HepG2 (cell line): ENCODE data around the gene TTC6. TPM values are rescaled to one million over a fixed set of nuclear protein-coding genes. Genes with fewer than 3 reads are reported as not detected.
A peak's percentile ranks its signal among the peaks of the same experiment; 100 is the strongest.

ENCODE experiments used
- ATAC-seq: fragments of 200-7000 bp; cut with Tn5 transposase; 3 replicates; pipeline ENCODE4 v1.9.1; 2020; ENCODE audit warnings: mild to moderate bottlenecking, moderate library complexity
- BruUV-seq: library from RNA; stranded (reverse); fragments of 400-500 nt; replicated peaks from 2 replicates; lab custom pipeline; 2021; lab: Mats Ljungman, UMichigan
- CTCF ChIA-PET: fragments of 300-600 bp; formaldehyde crosslinking; extraction: SDS; loops from one replicate; lab custom pipeline; 2021; ENCODE audit warnings: low total read pairs, inconsistent platforms, low intra/inter-chr PET ratio; lab: Yijun Ruan, JAX
- POLR2A ChIA-PET: fragments of 350-600 bp; sonication (Branson Sonifier 250); formaldehyde crosslinking; loops from one replicate; lab custom pipeline; 2020; ENCODE audit warnings: antibody characterized with exemption, inconsistent platforms; lab: Yijun Ruan, JAX
- DNase-seq: peaks from one replicate; pipeline ENCODE4 v3.0.0-alpha.2; 2015; ENCODE audit warnings: low spot score
- FAIRE-seq: peaks from 3 replicates; lab custom pipeline; 2011; peaks lifted over from hg19 to GRCh38; lab: Jason Lieb, UNC
- H2AFZ ChIP-seq: one replicate; pipeline ENCODE4 v1.6.1; 2011; ENCODE audit warnings: low read length, inconsistent platforms
- H3K27ac ChIP-seq: fragments of 300-600 bp; 3 replicates; pipeline ENCODE4 v1.8.0; 2011; ENCODE audit warnings: mixed run types, mild to moderate bottlenecking, mixed read lengths, low read length, inconsistent platforms; ENCODE audit not compliant: insufficient read depth; ENCODE audit errors: extremely low read length
- H3K27me3 ChIP-seq, 2 experiments: fragments of 200-600 bp in 1 of 2; 2 replicates in 1 of 2; 3 replicates in 1 of 2; pipeline versions ENCODE4 v1.6.0 to v1.8.0; 2011; ENCODE audit warnings: low read length in 2 of 2, mild to moderate bottlenecking in 2 of 2, moderate library complexity in 2 of 2, inconsistent platforms in 1 of 2; ENCODE audit not compliant: insufficient read depth in 2 of 2, control insufficient read depth in 1 of 2
- H3K36me3 ChIP-seq, 2 experiments: fragments of 200-600 bp in 1 of 2; replicated peaks in 1 of 2; 2 replicates in 1 of 2; 3 replicates in 1 of 2; pipeline versions ENCODE4 v1.5.1 to v1.8.0; 2011; ENCODE audit warnings: low read length in 2 of 2, inconsistent platforms in 1 of 2; ENCODE audit not compliant: insufficient read depth in 2 of 2, control insufficient read depth in 1 of 2
- H3K4me1 ChIP-seq: 2 replicates; pipeline ENCODE4 v1.5.1; 2012; ENCODE audit warnings: low read length, inconsistent platforms; ENCODE audit not compliant: insufficient read depth
- H3K4me2 ChIP-seq: 2 replicates; pipeline ENCODE4 v1.6.0; 2011; ENCODE audit warnings: low read depth, low read length, inconsistent platforms
- H3K4me3 ChIP-seq, 3 experiments: fragments of 200-600 bp in 1 of 3; sonication (generic), shearing (Covaris generic) in 1 of 3; replicated peaks in 1 of 3; 2 replicates each; pipeline ENCODE4 v1.5.1; 2011 to 2016; ENCODE audit warnings: low read length in 3 of 3, inconsistent platforms in 2 of 3, low read depth in 2 of 3, mild to moderate bottlenecking in 2 of 3, control low read depth in 1 of 3, mixed read lengths in 1 of 3; ENCODE audit not compliant: insufficient read depth in 1 of 3
- H3K79me2 ChIP-seq: one replicate; pipeline ENCODE4 v1.6.1; 2011; ENCODE audit warnings: low read length, inconsistent platforms; ENCODE audit not compliant: insufficient read depth
- H3K9ac ChIP-seq: 2 replicates; pipeline ENCODE4 v1.6.0; 2011; ENCODE audit warnings: mild to moderate bottlenecking, low read depth, low read length, inconsistent platforms; ENCODE audit not compliant: insufficient read depth
- H3K9me3 ChIP-seq: 2 replicates; pipeline ENCODE4 v1.5.1; 2012; ENCODE audit warnings: mild to moderate bottlenecking, low read length
- H4K20me1 ChIP-seq: 2 replicates; pipeline ENCODE4 v1.6.0; 2011; ENCODE audit warnings: inconsistent platforms, mild to moderate bottlenecking, low read length, moderate library complexity; ENCODE audit not compliant: insufficient read depth
- AGO2 ChIP-seq: fragments of 200-400 bp; formaldehyde crosslinking; optimal IDR thresholded peaks from 2 replicates; pipeline ENCODE3; 2017; ENCODE audit warnings: mild to moderate bottlenecking, low read depth, low read length, moderate library complexity
- HNRNPLL ChIP-seq: fragments of 200-400 bp; formaldehyde crosslinking; IDR thresholded peaks from 2 replicates; pipeline ENCODE4 v1.6.1; 2017; ENCODE audit warnings: mild to moderate bottlenecking, low read depth, low read length; ENCODE audit not compliant: poor library complexity, severe bottlenecking
- MTA1 ChIP-seq: sonication (generic); formaldehyde crosslinking; IDR thresholded peaks from 2 replicates; pipeline ENCODE4 v1.4.0; 2020; ENCODE audit warnings: missing genetic modification reagents, mild to moderate bottlenecking, borderline replicate concordance
- REPIN1 ChIP-seq: sonication (generic); formaldehyde crosslinking; IDR thresholded peaks from 2 replicates; pipeline ENCODE4 v1.8.0; 2022; ENCODE audit warnings: missing genetic modification reagents, low read depth, mild to moderate bottlenecking, borderline replicate concordance
- RXRA ChIP-seq: sonication (generic); formaldehyde crosslinking; IDR thresholded peaks from 2 replicates; pipeline ENCODE4 v1.5.1; 2020; ENCODE audit warnings: missing genetic modification reagents
- ZNF776 ChIP-seq: sonication (generic); formaldehyde crosslinking; IDR thresholded peaks from 2 replicates; pipeline ENCODE4 v1.4.0; 2020; ENCODE audit warnings: mild to moderate bottlenecking, missing genetic modification reagents
- WGBS: methylation state at CpG from one replicate; pipeline ENCODE4 v1.1.6; 2017; ENCODE audit warnings: low lambda C conversion rate; 5-methylcytosine and 5-hydroxymethylcytosine counted together
- in situ Hi-C: cut with HindIII; loops from 2 replicates; pipeline ENCODE4 v1.10.0; 2017; ENCODE audit warnings: low pct_unique_long_range_greater_than_20kb; ENCODE audit not compliant: extremely low pct_ligation_motif_present
- intact Hi-C: fragments of 100-400 bp; cut with micrococcal nuclease; formaldehyde crosslinking; loops from one replicate; pipeline ENCODE4 v1.10.0; 2022; ENCODE audit not compliant: unreplicated experiment
- polyA plus RNA-seq, 8 experiments: library from polyadenylated mRNA; depleted of rRNA in 3 of 8; stranded (reverse) in 7 of 8; unstranded in 1 of 8; fragments of >200 nt; fragmentation: Illumina TruSeq in 4 of 8; extraction: Trizol in 4 of 8; gene quantifications; 2 replicates each; pipeline versions ENCODE4 v1.2.1 to v1.2.3, GENCODE V29; 2011 to 2016; ENCODE audit warnings: low read depth in 4 of 8, missing spikeins in 1 of 8, mixed read lengths in 1 of 8; ENCODE audit not compliant: insufficient read depth in 1 of 8
- total RNA-seq, 5 experiments: library from RNA; depleted of rRNA; stranded (reverse); fragments of >200 nt; fragmentation: Illumina TruSeq; extraction: Trizol; gene quantifications; 2 replicates each; pipeline ENCODE4 v1.2.3, GENCODE V29; 2016; ENCODE audit warnings: low read depth in 1 of 5
- TF ChIP-seq, protein P1 (sequence below): IDR thresholded peaks from 2 replicates; pipeline ENCODE4 v1.4.0; 2020; ENCODE audit warnings: mild to moderate bottlenecking, missing genetic modification reagents
- TF ChIP-seq, protein P2 (sequence below): sonication (generic); formaldehyde crosslinking; IDR thresholded peaks from 2 replicates; pipeline ENCODE4 v1.5.1; 2020; ENCODE audit warnings: missing genetic modification reagents, mild to moderate bottlenecking, borderline replicate concordance
- TF ChIP-seq, protein P3 (sequence below): sonication (generic); formaldehyde crosslinking; IDR thresholded peaks from 2 replicates; pipeline ENCODE4 v1.9.0; 2021; ENCODE audit warnings: missing genetic modification reagents, borderline replicate concordance

Gene TTC6
- total and polyA plus RNA-seq, 2 of the 13 experiments (the other 11 are each of a cell fraction or from before 2014, with no cell fraction given): 9.3 to 27.4 TPM

DNA sequence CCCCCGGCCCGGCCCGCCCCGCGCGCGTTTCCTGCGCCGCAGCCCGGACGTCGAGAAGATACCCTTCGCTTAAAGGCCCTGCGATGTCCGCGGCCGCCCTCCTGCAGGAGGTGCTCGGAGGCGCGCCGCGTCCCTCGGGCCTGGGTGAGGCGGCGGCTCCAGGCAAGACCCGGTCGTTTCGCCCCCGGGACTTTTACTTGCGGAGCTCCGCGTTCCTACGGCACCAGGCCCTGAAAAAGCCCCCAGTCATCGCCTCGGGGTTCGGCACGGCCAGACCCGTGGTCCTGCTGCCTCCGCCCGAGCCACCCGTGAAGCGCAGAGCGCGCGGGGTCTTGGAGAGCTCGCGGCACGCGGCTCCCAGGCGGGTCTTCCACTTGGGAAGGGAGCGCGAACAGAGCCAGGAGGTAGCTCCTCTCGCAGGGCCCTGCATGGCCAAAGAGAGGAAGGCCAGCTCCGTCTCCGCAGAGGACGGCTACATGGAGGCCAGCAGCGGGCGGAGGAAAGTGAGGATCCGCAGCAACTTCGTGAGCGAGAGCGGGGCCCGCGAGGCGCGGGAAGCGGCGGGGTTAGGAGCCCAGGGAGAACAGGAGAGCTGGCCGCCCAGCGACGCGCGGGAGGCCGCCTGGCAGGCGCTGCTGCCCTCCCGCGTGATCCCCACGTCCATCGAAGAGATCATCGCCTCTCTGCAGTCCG lies 26.9 kb downstream of the TTC6 start (continued):
- TF ChIP-seq, protein P1, sequence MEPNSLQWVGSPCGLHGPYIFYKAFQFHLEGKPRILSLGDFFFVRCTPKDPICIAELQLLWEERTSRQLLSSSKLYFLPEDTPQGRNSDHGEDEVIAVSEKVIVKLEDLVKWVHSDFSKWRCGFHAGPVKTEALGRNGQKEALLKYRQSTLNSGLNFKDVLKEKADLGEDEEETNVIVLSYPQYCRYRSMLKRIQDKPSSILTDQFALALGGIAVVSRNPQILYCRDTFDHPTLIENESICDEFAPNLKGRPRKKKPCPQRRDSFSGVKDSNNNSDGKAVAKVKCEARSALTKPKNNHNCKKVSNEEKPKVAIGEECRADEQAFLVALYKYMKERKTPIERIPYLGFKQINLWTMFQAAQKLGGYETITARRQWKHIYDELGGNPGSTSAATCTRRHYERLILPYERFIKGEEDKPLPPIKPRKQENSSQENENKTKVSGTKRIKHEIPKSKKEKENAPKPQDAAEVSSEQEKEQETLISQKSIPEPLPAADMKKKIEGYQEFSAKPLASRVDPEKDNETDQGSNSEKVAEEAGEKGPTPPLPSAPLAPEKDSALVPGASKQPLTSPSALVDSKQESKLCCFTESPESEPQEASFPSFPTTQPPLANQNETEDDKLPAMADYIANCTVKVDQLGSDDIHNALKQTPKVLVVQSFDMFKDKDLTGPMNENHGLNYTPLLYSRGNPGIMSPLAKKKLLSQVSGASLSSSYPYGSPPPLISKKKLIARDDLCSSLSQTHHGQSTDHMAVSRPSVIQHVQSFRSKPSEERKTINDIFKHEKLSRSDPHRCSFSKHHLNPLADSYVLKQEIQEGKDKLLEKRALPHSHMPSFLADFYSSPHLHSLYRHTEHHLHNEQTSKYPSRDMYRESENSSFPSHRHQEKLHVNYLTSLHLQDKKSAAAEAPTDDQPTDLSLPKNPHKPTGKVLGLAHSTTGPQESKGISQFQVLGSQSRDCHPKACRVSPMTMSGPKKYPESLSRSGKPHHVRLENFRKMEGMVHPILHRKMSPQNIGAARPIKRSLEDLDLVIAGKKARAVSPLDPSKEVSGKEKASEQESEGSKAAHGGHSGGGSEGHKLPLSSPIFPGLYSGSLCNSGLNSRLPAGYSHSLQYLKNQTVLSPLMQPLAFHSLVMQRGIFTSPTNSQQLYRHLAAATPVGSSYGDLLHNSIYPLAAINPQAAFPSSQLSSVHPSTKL: no peak
- TF ChIP-seq HNRNPLL (peak; percentile 18), REPIN1 (CRISPR knock-in tag) (no peak), ZNF776 (CRISPR knock-in tag) (no peak), RXRA (peak; percentile 5; the same call in 1 of the 2 replicates), AGO2 (peak; percentile 80), MTA1 (CRISPR knock-in tag) (peak; percentile 34; the same call in 1 of the 2 replicates)

DNA sequence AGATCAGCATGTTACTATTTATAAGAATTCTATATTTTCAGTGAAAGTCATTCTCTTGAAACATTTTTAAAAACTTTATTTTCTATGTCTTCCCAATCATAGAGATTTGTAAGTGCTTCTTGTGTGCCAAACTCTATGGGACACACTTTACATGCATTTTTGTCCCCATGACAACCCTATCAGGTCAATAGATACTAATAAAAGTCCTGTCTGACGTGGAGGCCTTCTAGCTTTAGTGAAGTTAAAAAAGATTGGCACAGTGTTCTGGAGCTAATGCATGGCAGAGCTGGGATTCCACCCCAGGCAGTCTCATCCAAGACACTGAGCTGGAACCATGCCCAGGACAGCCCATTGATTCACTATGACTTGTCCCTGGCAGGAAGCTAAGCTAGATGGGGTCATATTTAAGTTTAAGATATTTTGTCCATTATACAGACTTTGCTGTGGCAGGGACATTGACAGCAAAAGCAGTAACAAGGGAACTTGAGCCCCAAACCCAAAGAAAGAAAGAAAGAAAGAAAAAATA lies 28.1 kb downstream of the TTC6 start:
- Histone ChIP-seq H3K9me3 (no peaks in the 10 kb centered on the region), H3K4me2 (no peak overlapping the region), H3K4me1 (peaks cover 24% of the 10 kb centered on the region), H3K36me3 (peaks cover 0 to 5% of the 10 kb centered on the region in 2 experiments; a peak in 4 of 5 replicates), H4K20me1 (no peaks in the 10 kb centered on the region), H3K27ac (no peak overlapping the region), H3K9ac (no peak overlapping the region), H2AFZ (no peak overlapping the region), H3K27me3 (no peaks in the 10 kb centered on the region), H3K79me2 (no peaks in the 10 kb centered on the region), H3K4me3 (no peak overlapping the region)
- CTCF ChIA-PET: no interaction called here
- no peak for FAIRE-seq
- TF ChIP-seq, protein P2, sequence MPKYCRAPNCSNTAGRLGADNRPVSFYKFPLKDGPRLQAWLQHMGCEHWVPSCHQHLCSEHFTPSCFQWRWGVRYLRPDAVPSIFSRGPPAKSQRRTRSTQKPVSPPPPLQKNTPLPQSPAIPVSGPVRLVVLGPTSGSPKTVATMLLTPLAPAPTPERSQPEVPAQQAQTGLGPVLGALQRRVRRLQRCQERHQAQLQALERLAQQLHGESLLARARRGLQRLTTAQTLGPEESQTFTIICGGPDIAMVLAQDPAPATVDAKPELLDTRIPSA (CRISPR knock-in tag): 0 out of 2 replicates have a peak, but pooled peaks have one; percentile 43
- TF ChIP-seq, protein P3, sequence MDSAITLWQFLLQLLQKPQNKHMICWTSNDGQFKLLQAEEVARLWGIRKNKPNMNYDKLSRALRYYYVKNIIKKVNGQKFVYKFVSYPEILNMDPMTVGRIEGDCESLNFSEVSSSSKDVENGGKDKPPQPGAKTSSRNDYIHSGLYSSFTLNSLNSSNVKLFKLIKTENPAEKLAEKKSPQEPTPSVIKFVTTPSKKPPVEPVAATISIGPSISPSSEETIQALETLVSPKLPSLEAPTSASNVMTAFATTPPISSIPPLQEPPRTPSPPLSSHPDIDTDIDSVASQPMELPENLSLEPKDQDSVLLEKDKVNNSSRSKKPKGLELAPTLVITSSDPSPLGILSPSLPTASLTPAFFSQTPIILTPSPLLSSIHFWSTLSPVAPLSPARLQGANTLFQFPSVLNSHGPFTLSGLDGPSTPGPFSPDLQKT: no peak
- in situ Hi-C loops (no loop called here), intact Hi-C loops (no loop called here)
- 93% methylated on average over 1 of the region's 1 CpG for WGBS
- ATAC-seq: no peak
- DNase-seq: no peak
- POLR2A ChIA-PET: no interaction called here
- no TSS peak for BruUV-seq
